ENCODE measurements around the gene AUTS2. TPM values are rescaled to one million over a fixed set of nuclear protein-coding genes. Genes with fewer than 3 reads are reported as not detected.

AUTS2 gene
- total RNA-seq, 1 donor from 2014 or later: 10.3 TPM

DNA sequence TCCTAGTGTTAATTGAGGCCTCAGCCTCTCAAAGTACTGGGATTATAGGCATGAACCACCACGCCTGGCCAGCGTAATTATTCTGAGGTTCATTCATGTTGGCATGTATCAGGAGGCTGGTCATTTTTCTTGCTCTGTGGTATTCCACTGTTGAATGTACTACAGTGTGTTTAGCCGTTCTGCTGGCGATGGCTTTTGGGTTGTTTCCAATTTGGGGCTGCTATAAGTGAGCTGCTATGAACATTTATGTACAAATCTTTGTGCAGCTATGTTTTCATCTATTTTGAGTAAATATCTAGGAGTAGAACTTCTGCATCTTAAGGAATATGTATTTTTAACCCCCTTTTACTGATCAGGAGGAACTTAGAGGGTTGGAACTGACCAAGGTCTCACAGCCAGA, 145.8 kb downstream of the AUTS2 start:
- DNase-seq (ENCODE audit: low spot score): no peak
- intact Hi-C loops (cut with DNase I): no loop called here

DNA sequence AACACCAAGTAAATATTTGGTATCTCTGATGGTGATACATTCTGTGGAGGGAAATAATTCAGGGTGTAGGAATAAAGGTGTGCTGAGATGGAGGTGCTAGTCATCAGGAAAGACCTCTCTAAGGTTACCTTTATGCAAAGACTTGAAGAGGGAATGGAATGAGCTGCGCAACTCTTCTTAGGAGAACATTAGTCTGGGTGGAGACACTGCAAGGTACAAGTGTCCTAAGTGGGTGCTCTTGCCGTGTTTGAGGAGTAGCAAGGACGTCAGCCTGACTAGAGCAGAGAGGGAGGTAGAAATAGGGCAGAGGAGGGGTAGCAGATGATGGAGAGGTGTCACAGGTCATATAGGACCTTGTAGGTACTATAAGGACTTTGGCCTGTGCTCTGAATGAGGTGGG, 148.1 kb downstream of the AUTS2 start:
- intact Hi-C loops (cut with DNase I): no loop called here

DNA sequence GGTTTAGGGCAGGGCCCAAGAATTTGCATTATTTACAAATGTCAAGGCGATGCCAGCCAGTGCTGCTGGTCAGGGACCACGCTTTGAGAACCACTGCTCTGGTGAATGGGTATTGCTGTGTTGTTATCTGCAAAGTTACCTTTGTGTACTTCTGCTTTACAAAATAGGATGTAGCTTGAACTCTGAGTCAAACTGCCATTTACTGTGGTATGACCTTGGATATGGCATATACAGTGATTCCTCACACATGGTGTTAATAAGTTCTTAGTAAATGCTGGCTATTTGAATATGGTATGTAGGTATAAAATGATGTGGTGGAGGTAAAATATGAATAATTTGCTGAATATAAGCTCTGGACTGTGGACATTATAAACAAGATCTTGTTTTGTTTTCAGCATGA, 148.9 kb downstream of the AUTS2 start:
- DNase-seq (ENCODE audit: low spot score): no peak
- intact Hi-C loops (cut with DNase I): no loop called here

More for the DNA sequence above, 148.1 kb downstream of the AUTS2 start:
- DNase-seq (ENCODE audit: low spot score): no peak

DNA sequence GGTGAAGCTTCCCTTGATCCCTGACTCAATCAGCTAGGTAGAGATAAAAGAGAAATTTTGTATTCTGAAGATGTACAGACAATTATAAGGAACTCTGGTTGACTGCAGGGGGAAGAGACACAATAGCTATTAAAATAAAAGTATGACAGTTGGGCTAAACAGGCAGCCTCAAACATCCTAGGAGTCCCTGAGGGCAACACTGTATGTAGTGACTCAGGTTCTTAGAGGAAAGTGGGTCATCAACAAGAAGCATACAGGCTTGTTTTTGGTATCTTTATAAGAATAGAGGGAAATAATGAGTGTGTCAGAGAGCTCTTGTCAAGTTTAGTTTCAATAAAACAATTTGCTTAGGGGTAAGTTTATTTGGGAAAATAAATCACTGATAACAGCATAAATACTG, 150.3 kb downstream of the AUTS2 start:
- intact Hi-C loops (cut with DNase I): no loop called here
- DNase-seq (ENCODE audit: low spot score): no peak

DNA sequence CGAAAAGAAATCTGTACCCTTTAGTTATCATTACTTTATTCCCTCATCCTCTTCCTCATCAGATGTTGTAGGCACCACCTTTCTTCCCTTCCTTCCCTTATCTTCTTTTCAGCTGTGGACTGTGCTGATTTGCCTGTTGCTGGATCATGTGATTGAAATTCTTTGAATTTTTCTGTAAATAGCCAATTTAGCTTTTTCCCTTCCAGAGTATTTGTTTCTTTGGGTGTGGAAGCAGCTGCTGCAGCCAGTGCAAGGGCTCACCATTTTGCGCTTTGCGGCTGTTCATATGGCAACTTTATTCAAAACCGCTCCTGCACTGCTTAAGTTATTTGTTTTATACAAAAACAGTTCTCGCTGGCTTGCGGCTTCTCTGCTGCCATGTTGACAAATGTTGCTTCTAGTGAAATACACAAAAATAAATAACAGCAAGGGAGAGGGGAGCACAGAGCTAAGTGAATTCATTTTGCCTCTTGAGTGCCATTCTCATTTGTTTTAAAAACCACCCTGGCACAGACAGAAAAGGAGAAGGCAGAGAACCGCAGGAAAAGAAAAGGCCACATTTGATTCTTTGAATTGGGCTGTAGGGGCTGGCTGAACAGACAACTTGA, 151.2 kb downstream of the AUTS2 start:
- no peak for DNase-seq (ENCODE audit: low spot score)
- intact Hi-C loops (cut with DNase I): no loop called here

DNA sequence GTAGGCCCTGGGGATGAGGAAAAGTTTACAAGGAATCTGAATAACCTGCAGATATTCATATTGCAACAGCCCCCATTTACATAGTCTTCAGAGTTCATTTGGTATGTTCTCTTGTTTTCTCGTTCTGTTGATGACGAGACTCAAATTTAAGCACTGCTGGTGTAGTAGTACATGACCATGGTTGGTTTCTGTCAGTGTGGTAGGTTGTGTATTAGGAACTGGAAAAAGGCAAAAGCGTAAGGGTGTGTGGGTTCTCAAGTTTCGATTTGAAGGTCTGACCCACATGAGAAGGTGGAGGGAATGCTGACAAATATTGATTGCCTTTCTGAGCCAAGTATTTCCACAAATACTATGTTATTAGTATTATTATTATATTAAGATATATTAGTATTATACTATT, 151.7 kb downstream of the AUTS2 start:
- DNase-seq (ENCODE audit: low spot score): no peak
- intact Hi-C loops (cut with DNase I): no loop called here

DNA sequence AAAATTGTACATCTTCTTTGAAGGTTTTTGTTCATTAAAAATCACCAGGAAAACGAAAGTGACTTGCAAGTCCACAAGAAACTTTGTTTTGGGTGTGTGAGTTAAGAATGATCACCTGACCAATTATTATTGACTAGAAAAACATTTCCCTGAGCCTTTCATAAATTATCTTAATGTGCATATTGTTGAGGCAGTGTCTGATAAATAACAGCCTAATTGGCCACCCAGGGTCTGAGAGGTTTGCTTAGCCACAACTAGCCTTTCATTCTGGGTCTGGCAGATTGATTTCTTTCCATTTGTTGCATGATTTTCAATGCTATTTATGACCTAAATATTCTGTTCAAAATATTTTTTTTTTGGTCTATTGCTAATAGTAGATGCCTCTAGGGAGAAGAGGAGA, 152.8 kb downstream of the AUTS2 start:
- no peak for DNase-seq (ENCODE audit: low spot score)
- intact Hi-C loops (cut with DNase I): no loop called here

DNA sequence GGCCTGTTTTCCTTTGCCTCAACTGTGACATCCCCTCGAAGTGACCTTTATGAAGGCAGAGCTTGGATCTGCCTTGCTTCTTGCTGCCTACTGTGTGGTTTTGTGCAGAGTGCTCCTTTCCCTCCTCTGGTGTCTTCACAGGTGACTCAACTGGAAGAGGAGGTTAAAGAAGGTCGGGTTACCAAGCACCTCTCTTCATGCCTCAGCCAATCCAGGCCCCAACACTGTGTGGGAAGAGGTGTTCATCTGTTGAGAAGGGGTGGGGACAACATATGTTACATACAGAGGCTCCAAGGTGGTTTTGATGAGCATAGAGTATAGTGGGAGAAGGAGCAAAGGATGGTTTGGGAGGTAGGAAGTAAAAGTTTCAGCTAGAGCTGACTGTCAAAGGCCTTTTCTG, 155.7 kb downstream of the AUTS2 start:
- intact Hi-C loops (cut with DNase I): no loop called here
- DNase-seq (ENCODE audit: low spot score): no peak

DNA sequence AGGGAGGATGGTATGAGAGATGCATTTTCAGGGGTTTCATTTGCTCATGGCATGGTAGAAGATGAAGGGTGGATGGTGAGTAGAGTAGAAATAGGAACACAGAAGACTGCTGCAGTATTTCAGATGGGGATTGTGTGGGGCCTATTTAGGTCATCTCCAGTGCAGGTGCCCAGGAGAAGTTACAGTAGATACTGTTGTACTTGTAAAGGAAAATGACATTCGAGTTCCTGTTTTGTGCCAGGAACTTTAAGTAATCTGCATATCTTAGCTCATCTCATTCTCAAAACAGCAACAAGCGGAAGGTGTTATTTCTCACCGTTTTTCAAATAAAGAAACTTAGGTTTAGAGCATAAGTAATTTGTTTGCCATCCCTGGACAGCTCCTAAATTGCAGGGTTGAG, 156.2 kb downstream of the AUTS2 start:
- no peak for DNase-seq (ENCODE audit: low spot score)
- intact Hi-C loops (cut with DNase I): no loop called here

DNA sequence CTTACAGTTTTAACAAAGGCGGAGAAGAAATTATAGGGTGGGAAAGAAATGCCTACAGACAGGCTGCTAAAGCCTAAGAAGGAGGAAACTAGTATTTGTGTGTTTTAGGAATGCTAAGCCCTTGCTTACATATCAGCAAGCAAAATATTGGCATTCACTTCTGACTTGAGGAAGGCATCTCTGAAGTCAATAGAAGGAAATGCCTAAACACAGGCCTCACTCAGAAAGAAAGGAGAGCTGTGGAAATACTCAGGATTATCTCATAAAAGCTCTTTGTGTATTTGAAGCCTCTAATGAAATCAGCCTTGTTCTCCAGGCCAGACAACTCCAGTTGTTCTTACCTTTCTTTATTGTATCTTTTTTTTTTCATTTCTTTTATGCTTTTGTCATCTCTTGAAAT, 158.0 kb downstream of the AUTS2 start:
- DNase-seq (ENCODE audit: low spot score): no peak

DNA sequence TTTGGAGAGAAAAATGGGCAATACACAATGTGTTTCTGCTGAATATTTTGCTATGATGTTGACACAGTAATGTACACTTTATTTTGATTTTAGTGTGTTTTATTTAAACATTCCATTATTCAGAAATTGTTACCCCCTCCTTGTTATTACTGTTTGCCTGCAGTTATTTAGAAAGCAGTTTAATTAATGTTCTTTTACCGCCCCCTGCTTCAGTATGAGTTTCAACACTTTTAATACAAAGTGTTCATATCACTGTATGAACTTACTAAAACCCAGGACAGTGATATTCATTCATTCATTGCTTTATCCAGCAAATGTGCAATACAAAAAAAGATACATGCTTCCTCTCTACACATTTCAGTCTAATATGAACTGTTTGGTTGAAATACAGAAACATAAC, 159.3 kb downstream of the AUTS2 start:
- DNase-seq (ENCODE audit: low spot score): no peak
- intact Hi-C loops (cut with DNase I): no loop called here

More for the DNA sequence above, 158.0 kb downstream of the AUTS2 start:
- intact Hi-C loops (cut with DNase I): no loop called here

DNA sequence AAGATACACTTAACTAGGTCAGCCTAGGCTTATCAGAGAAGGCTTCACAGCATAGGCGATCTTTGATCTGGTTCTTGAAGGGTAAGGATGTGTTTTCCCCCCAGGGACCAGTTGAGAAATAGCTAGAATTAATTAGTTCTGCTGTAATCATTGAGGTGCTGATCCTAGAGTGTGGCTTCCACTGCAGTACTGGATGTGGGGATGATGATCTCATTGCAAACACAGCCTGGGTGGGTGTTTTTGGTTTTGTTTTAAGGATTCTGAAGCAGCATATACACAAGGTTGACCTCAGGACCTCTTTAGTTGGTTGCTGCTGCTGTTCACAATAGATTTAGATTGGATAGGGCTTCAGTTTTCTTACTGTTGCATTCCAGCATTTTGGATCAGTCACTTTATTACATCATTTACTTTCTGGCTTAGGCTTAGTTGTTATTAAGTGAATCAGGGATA, 159.7 kb downstream of the AUTS2 start:
- no peak for DNase-seq (ENCODE audit: low spot score)
- intact Hi-C loops (cut with DNase I): no loop called here

DNA sequence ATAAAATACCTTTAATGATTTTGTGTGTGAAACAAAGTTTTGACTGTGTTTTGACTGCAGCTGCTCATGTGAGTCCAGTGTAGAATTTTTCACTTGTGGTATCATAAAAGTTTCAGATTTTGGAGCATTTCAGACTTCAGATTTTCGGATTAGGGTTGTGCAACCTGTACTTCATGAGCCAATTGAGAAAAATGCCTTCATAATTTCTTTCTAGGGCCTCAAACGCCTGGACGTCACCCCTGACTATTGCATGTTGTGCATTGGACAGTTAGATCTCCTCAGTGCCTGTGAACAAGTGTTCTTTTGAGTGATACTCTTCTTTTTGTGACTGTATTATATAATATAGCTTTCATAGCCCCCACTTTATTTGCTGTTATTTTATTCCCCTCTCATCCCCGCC, 161.1 kb downstream of the AUTS2 start:
- no peak for DNase-seq (ENCODE audit: low spot score)
- intact Hi-C loops (cut with DNase I): no loop called here

DNA sequence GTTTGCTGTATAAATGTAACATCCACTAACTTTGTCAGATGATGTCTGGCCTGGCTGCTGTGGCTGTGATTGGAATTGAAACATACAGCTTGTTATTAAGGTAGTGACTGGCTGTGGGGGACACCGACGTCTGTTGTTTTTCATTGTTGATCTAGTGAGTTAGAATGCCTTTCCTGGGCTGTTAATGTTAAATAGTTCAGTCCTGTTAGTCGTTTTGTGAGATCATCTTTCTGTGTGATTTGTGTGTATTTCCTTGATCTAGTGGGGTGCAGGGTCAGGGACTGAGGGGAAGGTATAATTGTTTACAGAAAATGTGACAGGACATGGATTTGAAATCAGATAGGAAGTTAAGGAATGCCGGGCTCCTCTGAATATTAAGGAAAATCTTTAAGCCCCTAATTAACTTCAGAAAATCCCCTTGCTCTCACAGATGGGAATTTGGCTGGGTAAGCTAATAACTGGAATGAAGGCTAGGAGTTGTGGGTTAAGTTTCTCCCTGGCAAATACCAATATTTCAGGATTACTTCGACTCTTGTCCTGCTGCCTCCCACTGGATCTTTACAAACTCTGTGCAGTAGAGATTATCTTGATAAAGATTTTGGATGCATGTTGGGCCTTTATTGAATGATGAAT, 163.1 kb downstream of the AUTS2 start:
- no peak for DNase-seq (ENCODE audit: low spot score)
- intact Hi-C loops (cut with DNase I): no loop called here

DNA sequence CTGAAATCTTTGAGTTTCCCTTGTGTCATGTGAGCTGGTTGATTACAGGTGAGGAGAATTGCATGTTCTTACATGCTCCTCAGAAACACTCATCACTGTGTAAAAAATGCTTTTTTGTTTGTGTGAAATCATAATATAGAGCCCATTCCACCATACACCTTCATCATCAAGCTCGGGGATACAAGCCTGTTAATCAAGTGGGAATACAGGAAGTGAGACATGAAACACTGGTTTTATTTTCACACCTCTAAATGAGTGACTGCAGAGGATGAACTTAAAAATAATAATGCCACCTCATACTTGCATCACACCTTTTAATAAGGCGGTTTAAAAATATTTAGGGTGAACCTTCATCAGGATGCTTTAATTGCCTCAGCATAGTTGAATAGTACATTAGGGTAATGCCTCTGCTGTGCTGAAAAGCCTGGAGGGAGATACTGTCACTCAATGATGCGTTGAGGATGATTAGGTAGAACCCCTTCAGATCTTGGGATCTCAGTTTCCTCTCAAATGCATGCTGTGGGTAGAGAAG, 164.6 kb downstream of the AUTS2 start:
- DNase-seq (ENCODE audit: low spot score): no peak
- intact Hi-C loops (cut with DNase I): no loop called here

DNA sequence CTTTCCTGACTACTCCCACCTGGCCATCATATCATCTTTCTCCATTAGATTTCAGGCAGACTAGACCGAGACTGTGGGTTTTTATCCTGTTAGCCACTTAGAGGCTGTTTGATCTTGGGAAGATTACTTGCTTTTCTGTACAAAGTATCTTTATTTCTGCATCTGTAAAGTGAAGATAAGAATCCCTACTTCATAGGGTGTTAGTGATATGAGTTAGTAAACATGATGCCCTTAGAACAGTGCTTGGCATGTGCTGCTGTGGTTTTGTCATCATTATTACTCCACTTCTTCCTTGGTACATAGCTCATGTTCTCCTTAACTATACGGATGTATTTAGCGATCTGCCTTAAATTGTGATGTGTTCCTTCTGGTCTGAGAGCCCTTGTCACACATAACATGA, 165.2 kb downstream of the AUTS2 start:
- intact Hi-C loops (cut with DNase I): no loop called here
- no peak for DNase-seq (ENCODE audit: low spot score)

DNA sequence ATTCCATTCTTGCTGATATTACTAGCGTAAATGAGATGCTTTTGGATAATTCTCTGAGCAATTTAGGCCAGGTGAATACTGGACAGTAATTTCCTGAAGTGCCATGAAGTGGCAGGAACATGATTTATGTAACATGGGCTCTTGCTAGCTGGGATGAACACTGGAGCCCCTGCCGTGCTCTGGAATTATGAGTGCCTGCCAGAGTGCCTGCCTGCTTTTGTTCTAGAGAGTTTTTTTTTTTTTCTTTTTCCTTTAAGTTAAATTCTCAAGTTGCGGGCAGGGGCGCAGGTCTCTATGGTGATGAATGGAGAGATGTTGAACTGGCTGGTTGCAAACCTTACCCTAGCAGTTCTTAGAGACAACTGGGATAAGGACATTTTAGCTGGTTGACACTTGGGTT, 165.9 kb downstream of the AUTS2 start:
- no peak for DNase-seq (ENCODE audit: low spot score)
- intact Hi-C loops (cut with DNase I): no loop called here

DNA sequence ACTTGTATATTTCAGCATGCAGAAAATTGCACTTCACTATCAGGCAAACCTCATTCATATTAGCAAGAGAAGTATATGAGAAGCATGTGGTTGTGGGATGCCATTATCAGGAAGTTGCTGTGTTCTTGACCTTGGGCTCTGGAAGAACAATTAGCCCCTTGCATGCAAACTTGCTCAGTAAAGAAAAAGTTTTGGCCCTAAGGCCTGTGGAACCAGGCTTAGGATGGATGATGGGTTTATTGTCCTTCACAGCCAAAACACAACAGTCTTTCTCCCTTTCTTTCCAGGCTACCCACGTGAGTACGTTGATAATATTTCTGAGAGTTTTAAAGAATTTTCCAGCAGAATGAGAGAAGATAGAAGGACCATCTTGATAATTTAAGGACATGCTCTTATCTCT, 166.4 kb downstream of the AUTS2 start:
- DNase-seq (ENCODE audit: low spot score): no peak
- intact Hi-C loops (cut with DNase I): no loop called here

DNA sequence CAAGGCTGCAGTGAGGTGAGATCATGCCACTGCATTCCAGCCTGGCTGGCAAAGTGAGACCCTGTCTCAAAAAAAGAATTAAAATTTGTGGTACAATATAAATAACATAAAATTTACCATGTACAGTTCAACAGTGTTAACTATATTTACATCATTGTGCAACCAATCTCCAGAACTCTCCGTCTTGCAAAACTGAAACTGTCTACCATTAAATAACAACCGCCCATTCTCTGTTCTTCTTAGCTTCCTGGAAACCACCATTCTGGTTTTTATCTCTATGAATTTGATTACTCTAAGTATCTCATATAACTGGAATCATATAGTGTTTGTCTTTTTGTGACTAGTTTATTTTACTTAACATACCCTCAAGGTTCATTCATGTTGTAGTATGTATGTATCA, 167.6 kb downstream of the AUTS2 start:
- intact Hi-C loops (cut with DNase I): no loop called here
- no peak for DNase-seq (ENCODE audit: low spot score)

DNA sequence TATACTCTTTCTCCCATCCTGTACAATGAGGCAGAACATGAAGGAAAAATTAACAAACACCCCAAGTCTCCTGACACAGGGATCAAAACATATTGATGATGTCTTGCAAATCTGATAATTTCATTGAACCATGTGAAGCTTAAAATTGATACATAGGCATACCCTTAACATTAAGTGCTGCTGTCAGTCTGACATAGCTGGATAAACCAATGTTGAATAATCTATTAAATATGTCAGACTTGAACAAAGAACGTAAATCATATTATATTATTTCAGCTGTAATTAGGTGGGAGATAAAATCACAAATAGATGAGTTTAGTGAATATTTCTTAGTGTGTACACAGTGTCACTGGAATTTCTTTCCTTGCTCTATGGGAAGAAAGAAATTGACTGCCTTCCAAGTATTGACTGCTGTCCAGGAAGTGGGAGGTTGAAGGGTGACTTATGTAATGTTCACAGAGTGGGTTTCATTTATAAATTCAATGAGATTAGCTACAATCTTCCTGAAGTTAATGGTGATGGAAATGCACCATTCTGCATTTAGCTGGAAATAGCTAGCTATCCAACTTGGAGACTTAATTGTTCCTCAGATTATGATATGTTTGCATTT, 170.8 kb downstream of the AUTS2 start:
- intact Hi-C loops (cut with DNase I): no loop called here
- no peak for DNase-seq (ENCODE audit: low spot score)

DNA sequence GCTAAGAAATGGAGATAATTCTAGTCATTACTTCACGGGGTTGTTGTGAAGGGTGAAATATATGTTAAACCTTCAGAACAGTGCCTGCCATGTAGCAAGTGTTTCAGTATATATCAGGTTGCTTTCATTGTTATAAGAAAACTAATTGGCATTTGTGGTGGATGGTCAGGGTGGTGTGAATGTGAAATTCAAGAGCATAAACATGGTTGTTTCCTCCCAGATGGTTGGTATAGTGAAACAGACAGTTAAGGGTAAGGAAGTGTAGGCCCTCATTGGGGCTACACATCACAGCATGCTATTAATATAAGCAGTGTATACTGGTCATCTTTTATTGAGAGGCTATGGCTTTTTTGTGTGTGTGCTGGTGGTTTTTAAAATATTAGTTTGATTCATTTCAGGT, 171.6 kb downstream of the AUTS2 start:
- intact Hi-C loops (cut with DNase I): no loop called here
- no peak for DNase-seq (ENCODE audit: low spot score)

Data from cardiac septum (tissue), 1 donor.